Upper lobe of left lung (tissue), 4 donors: ENCODE data around the gene MYL12B.

Experiments
- CTCF ChIP-seq, 6 experiments: fragments of 450-650 bp in 4 of 6; fragments of 200-600 bp in 2 of 6; sonication (generic) in 2 of 6; IDR thresholded peaks; one replicate each; pipeline ENCODE4 v1.5.1; 2016 to 2019; ENCODE audit warnings: antibody characterized with exemption in 6 of 6
- EP300 ChIP-seq, 4 donors: sonication (generic); formaldehyde crosslinking; IDR thresholded peaks; one replicate each; pipeline ENCODE4 v1.5.1; 2017; ENCODE audit warnings: antibody characterized with exemption in 4 of 4, control low read depth in 2 of 4
- POLR2A ChIP-seq, 4 donors: fragments of 450-650 bp; IDR thresholded peaks; one replicate each; pipeline ENCODE4 v1.5.1; 2016 to 2017; ENCODE audit warnings: antibody characterized with exemption in 4 of 4, mild to moderate bottlenecking in 2 of 4
- POLR2AphosphoS5 ChIP-seq, 2 donors: sonication (generic); formaldehyde crosslinking; IDR thresholded peaks; one replicate each; pipeline ENCODE4 v1.5.1; 2017; ENCODE audit warnings: antibody characterized with exemption in 2 of 2

DNA sequence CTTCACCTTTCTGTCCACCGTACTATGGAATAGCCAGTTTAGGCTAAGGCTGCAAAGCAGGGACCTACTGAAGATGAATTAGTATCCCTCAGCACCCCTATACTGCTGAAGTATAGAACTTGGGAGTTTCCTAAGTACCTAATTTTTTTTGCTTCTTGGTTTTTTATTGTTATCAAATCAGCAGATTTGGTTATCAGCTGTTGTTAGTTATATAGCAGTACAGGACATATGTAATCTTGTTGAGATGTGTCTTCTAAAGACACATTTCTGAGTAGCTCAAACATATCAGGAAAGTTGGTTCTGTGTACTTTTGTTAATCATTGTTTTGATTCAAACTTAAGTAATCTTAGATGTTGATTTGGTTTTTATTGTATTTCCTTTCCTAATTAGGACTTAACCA lies 9.1 kb upstream of the MYL12B start:
- TF ChIP-seq POLR2A (IDR thresholded peaks at IDR 0.05) (no peak), POLR2AphosphoS5 (IDR thresholded peaks at IDR 0.05) (no peak), CTCF (IDR thresholded peaks at IDR 0.05) (no peak), EP300 (IDR thresholded peaks at IDR 0.05) (no peak)
